ENCODE measurements around the gene TEKTIP1. TPM values are rescaled to one million over a fixed set of nuclear protein-coding genes. Genes with fewer than 3 reads are reported as not detected.

Gene TEKTIP1
- total and polyA plus RNA-seq, 10 of the 15 experiments (the other 5 are each of a cell fraction or from before 2014, with no cell fraction given): 0.18 to 2.6 (median 0.60) TPM; not detected in 5

GRCh38 chr19:3515891-3516422 is 23.0 kb upstream of the TEKTIP1 start:
- CTCF ChIA-PET: no interaction called here
- Histone ChIP-seq H3K36me3 (ENCODE audit: control insufficient read depth in 2 of 2, insufficient read depth in 2 of 2, low read length in 1 of 2) (peaks cover 3 to 11% of the 10 kb centered on the region in 2 experiments; a peak in 2 of 4 replicates), H3K27ac (ENCODE audit: control insufficient read depth, insufficient read depth) (no peak overlapping the region), H3K4me2 (ENCODE audit: control insufficient read depth, insufficient read depth) (no peak overlapping the region), H4K20me1 (ENCODE audit: control insufficient read depth, insufficient read depth) (no peaks in the 10 kb centered on the region), H3K9ac (ENCODE audit: control insufficient read depth, insufficient read depth, low read length) (no peak overlapping the region), H3K27me3 (replicated peaks in 1 of 2; ENCODE audit: control insufficient read depth in 2 of 2, insufficient read depth in 2 of 2, low read length in 1 of 2) (no peaks in the 10 kb centered on the region), H3K4me1 (ENCODE audit: control insufficient read depth, insufficient read depth, low read length) (peaks cover 4% of the 10 kb centered on the region; the same call in 1 of the 2 replicates), H3K4me3 (no peak overlapping the region), H3K79me2 (ENCODE audit: control insufficient read depth, insufficient read depth, low read length) (peaks cover 14% of the 10 kb centered on the region), H2AFZ (ENCODE audit: control insufficient read depth, low read depth, low read length) (no peak overlapping the region), H3K9me3 (replicated peaks; ENCODE audit: control insufficient read depth, insufficient read depth, low read length) (no peaks in the 10 kb centered on the region)
- in situ Hi-C loops (cut with MboI): no loop called here
- SMC1A ChIA-PET (ENCODE audit: uncharacterized antibody, unreplicated experiment): no interaction called here
- RAD21 ChIA-PET (ENCODE audit: unreplicated experiment): no interaction called here
- POLR2A ChIA-PET: interaction anchor here (0.5 to 0.7 kb wide), 2 partner anchors 12 to 79 kb away, joined by 3 read pairs; no protein-coding TSS in a partner anchor
- no peak for DNase-seq (ENCODE audit: low read depth, low spot score)
- TF ChIP-seq RBBP5 (conservative IDR thresholded peaks at IDR 0.05) (no peak), MXI1 (IDR thresholded peaks at IDR 0.05; ENCODE audit: low read depth, low read length) (no peak), CEBPB (IDR thresholded peaks at IDR 0.05; ENCODE audit: borderline replicate concordance in 1 of 2, low read depth in 2 of 2, low read length in 2 of 2) (no peak), TCF12 (IDR thresholded peaks at IDR 0.05; ENCODE audit: low read depth, low read length) (no peak), SKIL (IDR thresholded peaks at IDR 0.05; ENCODE audit: low read depth, poor library complexity, severe bottlenecking) (no peak), SPI1 (IDR thresholded peaks at IDR 0.05; ENCODE audit: borderline replicate concordance, insufficient read depth, low read depth, low read length) (no peak)
- no TSS peak for BruUV-seq (replicated peaks)
- ATAC-seq: no peak
- no peak for FAIRE-seq
- intact Hi-C loops (cut with micrococcal nuclease; ENCODE audit: unreplicated experiment): no loop called here
- WGBS (ENCODE audit: insufficient coverage, insufficient replicate concordance, low lambda C conversion rate, missing lambda C conversion rate): 46% methylated on average over 15 of the region's 15 CpGs
